ENCODE measurements around the gene PGLYRP4. TPM values are rescaled to one million over a fixed set of nuclear protein-coding genes. Genes with fewer than 3 reads are reported as not detected.
"Not testable (repeated sequence)": the region's sequence is repeated elsewhere in the genome, so short reads cannot be mapped to it uniquely, and the experiment has no call there.

PGLYRP4 gene
- total RNA-seq, 4 donors from 2014 or later: not detected

DNA sequence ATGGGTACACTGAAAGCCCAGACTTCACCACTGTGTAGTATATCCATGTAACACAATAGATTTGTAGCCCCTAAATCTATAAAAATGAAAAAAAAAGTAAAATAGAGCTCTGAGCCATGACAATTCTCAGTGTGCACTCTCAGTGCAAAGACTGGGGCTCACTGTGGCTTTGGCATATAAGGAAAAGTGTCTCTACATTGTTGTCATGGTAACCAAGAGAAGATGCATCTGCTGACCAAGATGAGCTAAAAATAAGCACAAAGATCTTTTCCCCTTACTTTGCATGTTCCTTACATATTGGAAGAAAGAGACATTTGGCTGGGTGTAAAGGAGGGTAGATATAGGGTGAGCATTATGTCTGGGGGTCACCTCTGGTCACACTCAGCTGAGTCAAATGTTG is 12.0 kb downstream of the PGLYRP4 start:
- no peak for TF ChIP-seq POLR2A (IDR thresholded peaks at IDR 0.05)
- TF ChIP-seq, protein P1, sequence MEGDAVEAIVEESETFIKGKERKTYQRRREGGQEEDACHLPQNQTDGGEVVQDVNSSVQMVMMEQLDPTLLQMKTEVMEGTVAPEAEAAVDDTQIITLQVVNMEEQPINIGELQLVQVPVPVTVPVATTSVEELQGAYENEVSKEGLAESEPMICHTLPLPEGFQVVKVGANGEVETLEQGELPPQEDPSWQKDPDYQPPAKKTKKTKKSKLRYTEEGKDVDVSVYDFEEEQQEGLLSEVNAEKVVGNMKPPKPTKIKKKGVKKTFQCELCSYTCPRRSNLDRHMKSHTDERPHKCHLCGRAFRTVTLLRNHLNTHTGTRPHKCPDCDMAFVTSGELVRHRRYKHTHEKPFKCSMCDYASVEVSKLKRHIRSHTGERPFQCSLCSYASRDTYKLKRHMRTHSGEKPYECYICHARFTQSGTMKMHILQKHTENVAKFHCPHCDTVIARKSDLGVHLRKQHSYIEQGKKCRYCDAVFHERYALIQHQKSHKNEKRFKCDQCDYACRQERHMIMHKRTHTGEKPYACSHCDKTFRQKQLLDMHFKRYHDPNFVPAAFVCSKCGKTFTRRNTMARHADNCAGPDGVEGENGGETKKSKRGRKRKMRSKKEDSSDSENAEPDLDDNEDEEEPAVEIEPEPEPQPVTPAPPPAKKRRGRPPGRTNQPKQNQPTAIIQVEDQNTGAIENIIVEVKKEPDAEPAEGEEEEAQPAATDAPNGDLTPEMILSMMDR (IDR thresholded peaks at IDR 0.05): no peak

DNA sequence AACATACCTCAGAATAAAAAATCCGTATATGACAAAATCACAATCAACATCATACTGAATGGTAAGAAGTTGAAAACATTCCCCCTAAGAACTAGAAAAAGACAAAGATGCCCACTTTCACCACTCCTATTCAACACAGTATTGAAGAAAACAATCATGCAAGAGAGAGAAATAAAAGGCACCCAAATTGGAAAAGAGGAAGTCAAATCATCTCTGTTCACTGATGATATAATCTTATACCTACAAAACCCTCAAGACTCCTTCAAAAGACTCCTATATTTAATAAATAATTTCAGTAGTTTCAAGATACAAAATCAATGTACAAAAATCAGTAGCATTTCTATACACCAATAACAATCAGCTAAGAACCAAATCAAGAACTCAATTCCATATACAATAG is 14.7 kb downstream of the PGLYRP4 start:
- TF ChIP-seq, protein P1 (IDR thresholded peaks at IDR 0.05): no peak
- TF ChIP-seq POLR2A (IDR thresholded peaks at IDR 0.05): no peak
- H3K4me3 ChIP-seq (replicated peaks in 1 of 3): no peak overlapping the region

More for the DNA sequence above, 12.0 kb downstream of the PGLYRP4 start:
- Histone ChIP-seq H3K27ac (no peak overlapping the region), H3K27me3 (no peaks in the 10 kb centered on the region), H3K9me3 (no peaks in the 10 kb centered on the region), H3K4me3 (replicated peaks in 1 of 3) (no peak overlapping the region), H3K36me3 (no peaks in the 10 kb centered on the region), H3K4me1 (no peaks in the 10 kb centered on the region)
- DNase-seq: no peak
- intact Hi-C loops (cut with DNase I): no loop called here

DNA sequence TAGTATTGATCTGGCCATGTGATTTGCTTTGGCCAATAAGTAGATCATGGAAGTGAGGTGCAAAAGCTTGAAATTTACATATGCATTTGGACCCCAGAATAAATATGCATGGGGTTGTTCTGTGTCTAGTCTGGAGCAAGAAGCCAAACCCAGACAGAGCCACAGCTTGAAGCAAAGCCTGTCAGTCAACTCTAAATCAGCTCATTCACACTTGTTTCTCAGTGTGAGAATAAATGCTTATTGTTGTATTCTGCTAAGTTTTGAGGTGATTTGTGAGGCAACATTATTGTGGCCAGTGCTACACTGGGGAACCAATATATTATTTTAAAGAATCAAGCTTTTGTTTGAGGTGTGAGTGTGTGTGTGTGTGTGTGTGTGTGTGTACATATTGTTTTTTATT is 23.7 kb downstream of the PGLYRP4 start:
- Histone ChIP-seq H3K9me3 (no peaks in the 10 kb centered on the region), H3K27me3 (no peaks in the 10 kb centered on the region), H3K27ac (no peak overlapping the region), H3K4me3 (replicated peaks in 1 of 3) (no peak overlapping the region), H3K4me1 (no peaks in the 10 kb centered on the region), H3K36me3 (no peaks in the 10 kb centered on the region)
- intact Hi-C loops (cut with DNase I): no loop called here
- no peak for DNase-seq
- TF ChIP-seq, protein P1 (IDR thresholded peaks at IDR 0.05): no peak
- TF ChIP-seq POLR2A (IDR thresholded peaks at IDR 0.05): no peak

More for the DNA sequence above, 14.7 kb downstream of the PGLYRP4 start:
- 90 to 94% methylated on average over 1 of the region's 1 CpG for WGBS, 2 donors
- intact Hi-C loops (cut with DNase I): no loop called here
- Histone ChIP-seq H3K36me3 (no peaks in the 10 kb centered on the region), H3K27me3 (no peaks in the 10 kb centered on the region), H3K4me1 (no peaks in the 10 kb centered on the region), H3K9me3 (no peaks in the 10 kb centered on the region), H3K27ac (no peak overlapping the region)
- no peak for DNase-seq

DNA sequence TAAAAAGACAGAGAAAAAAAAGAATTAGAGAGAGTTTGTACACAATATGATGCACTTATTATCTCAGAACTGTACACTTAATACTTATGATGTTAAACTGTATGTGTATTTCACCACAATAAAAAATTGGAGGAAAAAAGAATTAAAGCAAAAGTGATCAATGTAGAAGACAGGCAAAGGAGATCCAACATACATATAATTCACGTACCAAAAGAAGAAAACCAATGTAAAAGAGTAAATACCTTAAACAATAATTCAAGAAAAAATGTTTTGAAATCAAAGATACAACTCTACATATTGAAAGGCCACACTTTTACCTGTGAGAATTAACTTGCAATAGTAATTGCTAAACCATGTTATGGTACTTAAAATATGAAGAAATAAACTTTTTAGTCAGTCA is 26.1 kb downstream of the PGLYRP4 start:
- WGBS, 2 donors: 39 to 42% methylated on average over 1 of the region's 1 CpG
- TF ChIP-seq, protein P1 (IDR thresholded peaks at IDR 0.05): no peak
- no peak for TF ChIP-seq POLR2A (IDR thresholded peaks at IDR 0.05)
- Histone ChIP-seq H3K27me3 (no peaks in the 10 kb centered on the region), H3K27ac (no peak overlapping the region), H3K9me3 (no peaks in the 10 kb centered on the region), H3K36me3 (no peaks in the 10 kb centered on the region), H3K4me1 (no peaks in the 10 kb centered on the region), H3K4me3 (replicated peaks in 1 of 3) (no peak overlapping the region)
- no peak for DNase-seq
- intact Hi-C loops (cut with DNase I): no loop called here

DNA sequence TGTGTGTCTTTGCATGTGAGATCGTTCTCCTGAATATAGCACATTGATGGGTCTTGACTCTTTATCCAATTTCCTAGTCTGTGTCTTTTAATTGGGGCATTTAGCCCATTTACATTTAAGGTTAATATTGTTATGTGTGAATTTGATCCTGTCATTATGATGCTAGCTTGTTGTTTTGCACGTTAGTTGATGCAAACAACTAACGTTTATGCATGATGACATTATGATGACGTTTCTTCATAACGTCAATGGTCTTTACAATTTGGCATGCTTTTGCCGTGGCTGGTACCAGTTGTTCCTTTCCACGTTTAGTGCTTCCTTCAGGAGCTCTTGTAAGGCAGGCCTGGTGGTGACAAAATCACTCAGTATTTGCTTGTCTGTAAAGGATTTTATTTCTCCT is 30.5 kb downstream of the PGLYRP4 start:
- H3K27ac ChIP-seq; H3K27me3 ChIP-seq; H3K4me3 ChIP-seq (replicated peaks in 1 of 3); DNase-seq; H3K36me3 ChIP-seq; H3K4me1 ChIP-seq; H3K9me3 ChIP-seq; intact Hi-C loops (cut with DNase I): not testable (repeated sequence)
- 89 to 90% methylated on average over 7 of the region's 7 CpGs for WGBS, 2 donors

DNA sequence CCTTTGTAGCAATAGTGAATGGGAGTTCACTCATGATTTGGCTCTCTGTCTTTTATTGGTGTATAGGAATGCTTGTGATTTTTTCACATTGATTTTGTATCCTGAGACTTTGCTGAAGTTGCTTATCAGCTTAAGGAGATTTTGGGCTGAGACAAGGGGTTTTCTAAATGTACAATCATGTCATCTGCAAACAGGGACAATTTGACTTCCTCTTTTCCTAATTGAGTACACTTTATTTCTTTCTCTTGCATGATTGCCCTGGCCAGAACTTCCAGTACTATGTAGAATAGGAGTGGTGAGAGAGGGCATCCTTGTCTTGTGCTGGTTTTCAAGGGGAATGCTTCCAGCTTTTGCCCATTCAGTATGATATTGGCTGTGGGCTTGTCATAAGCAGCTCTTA is 32.6 kb downstream of the PGLYRP4 start:
- H3K36me3 ChIP-seq; intact Hi-C loops (cut with DNase I); H3K4me3 ChIP-seq (replicated peaks in 1 of 3); H3K27ac ChIP-seq; H3K27me3 ChIP-seq; H3K9me3 ChIP-seq; DNase-seq; H3K4me1 ChIP-seq: not testable (repeated sequence)

DNA sequence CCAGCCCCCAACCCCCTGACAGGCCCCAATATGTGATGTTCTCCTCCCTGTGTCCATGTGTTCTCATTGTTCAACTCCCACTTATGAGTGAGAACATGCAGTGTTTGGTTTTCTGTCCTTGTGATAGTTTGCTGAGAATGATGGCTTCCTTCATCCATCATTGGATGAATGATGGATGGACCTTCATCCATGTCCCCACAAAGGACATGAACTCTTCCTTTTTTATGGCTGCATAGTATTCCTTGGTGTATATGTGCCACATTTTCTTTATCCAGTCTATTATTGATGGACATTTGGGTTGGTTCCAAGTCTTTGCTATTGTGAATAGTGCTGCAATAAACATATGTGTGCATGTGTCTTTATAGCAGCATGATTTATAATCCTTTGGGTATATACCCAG is 34.3 kb downstream of the PGLYRP4 start:
- H3K27ac ChIP-seq; H3K27me3 ChIP-seq; H3K4me1 ChIP-seq; H3K36me3 ChIP-seq; intact Hi-C loops (cut with DNase I); H3K4me3 ChIP-seq (replicated peaks in 1 of 3); DNase-seq; H3K9me3 ChIP-seq: not testable (repeated sequence)

Data from thyroid gland (tissue), 4 donors.